ENCODE data around the gene PPM1E. TPM values are rescaled to one million over a fixed set of nuclear protein-coding genes. Genes with fewer than 3 reads are reported as not detected.

Gene PPM1E
- total and polyA plus RNA-seq, 2 of the 8 experiments (the other 6 are each of a cell fraction or from before 2014, with no cell fraction given) = 5.0 to 10.4 TPM

DNA sequence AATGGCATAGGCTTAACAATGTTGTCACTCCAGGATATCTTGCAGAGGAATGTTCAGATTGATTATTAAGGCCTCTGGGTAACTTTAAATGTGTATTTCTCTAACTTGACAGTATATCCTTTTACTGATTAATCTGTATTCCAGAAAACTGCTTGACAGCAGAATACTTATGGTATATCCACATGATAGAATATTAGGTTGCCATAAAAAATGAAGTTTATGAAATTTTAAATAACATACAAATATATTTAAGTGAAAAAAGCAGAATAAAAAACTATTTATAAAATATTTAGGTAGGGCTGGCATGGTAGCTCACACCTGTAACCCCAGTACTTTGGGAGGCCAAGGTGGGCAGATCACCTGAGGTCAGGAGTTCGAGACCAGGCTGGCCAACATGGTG, 244.4 kb downstream of the PPM1E start (continued):
- no peak for TF ChIP-seq POU5F1 (IDR thresholded peaks at IDR 0.05; ENCODE audit: low read depth, low read length)
- TF ChIP-seq CHD2 (IDR thresholded peaks at IDR 0.05; ENCODE audit: low read length) = no peak
- no peak for TF ChIP-seq SAP30 (IDR thresholded peaks at IDR 0.05; ENCODE audit: insufficient read depth, insufficient replicate concordance, low read length)
- TF ChIP-seq, protein P1, sequence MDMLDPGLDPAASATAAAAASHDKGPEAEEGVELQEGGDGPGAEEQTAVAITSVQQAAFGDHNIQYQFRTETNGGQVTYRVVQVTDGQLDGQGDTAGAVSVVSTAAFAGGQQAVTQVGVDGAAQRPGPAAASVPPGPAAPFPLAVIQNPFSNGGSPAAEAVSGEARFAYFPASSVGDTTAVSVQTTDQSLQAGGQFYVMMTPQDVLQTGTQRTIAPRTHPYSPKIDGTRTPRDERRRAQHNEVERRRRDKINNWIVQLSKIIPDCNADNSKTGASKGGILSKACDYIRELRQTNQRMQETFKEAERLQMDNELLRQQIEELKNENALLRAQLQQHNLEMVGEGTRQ (IDR thresholded peaks at IDR 0.05; ENCODE audit: low read length) = no peak
- no peak for TF ChIP-seq SRF (IDR thresholded peaks at IDR 0.05; ENCODE audit: low read depth, low read length)
- no peak for TF ChIP-seq POLR2AphosphoS5 (IDR thresholded peaks at IDR 0.05; ENCODE audit: low read depth, low read length)

All from H1 (cell line).